GM12878 (cell line): ENCODE results near the gene C19orf73. TPM values are rescaled to one million over a fixed set of nuclear protein-coding genes. Genes with fewer than 3 reads are reported as not detected.

Experiments
- ATAC-seq: fragments of 200-7000 bp; cut with Tn5 transposase; 3 replicates; pipeline ENCODE4 v1.9.1; 2020; ENCODE audit warnings: mild to moderate bottlenecking, moderate library complexity
- BruUV-seq: library from RNA; stranded (reverse); fragments of 400-500 nt; replicated peaks from 2 replicates; lab custom pipeline; 2021; lab: Mats Ljungman, UMichigan
- CTCF ChIA-PET: fragments of 300-600 bp; sonication (Branson Sonifier 250); formaldehyde crosslinking; extraction: SDS; loops from one replicate; lab custom pipeline; 2021; ENCODE audit warnings: inconsistent platforms; lab: Yijun Ruan, JAX
- POLR2A ChIA-PET: fragments of 350-600 bp; formaldehyde crosslinking; extraction: SDS; loops from one replicate; lab custom pipeline; 2021; ENCODE audit warnings: inconsistent platforms; lab: Charles Lee
- RAD21 ChIA-PET: fragments of 300-600 bp; sonication (Branson Sonifier 250); formaldehyde crosslinking; loops from one replicate; lab custom pipeline; 2023; ENCODE audit warnings: antibody characterized with exemption; ENCODE audit not compliant: unreplicated experiment; lab: Charles Lee
- SMC1A ChIA-PET: fragments of 300-600 bp; sonication (Branson Sonifier 250); formaldehyde crosslinking; loops from one replicate; lab custom pipeline; 2023; ENCODE audit not compliant: unreplicated experiment, uncharacterized antibody; lab: Charles Lee
- DNase-seq: peaks from one replicate; pipeline ENCODE4 v3.0.0-alpha.2; 2011; ENCODE audit warnings: low read depth, low spot score
- FAIRE-seq: peaks from 3 replicates; lab custom pipeline; 2011; peaks lifted over from hg19 to GRCh38; lab: Jason Lieb, UNC
- H2AFZ ChIP-seq: 2 replicates; pipeline ENCODE4 v1.6.0; 2011; ENCODE audit warnings: low read depth, low read length, control low read depth; ENCODE audit not compliant: control insufficient read depth
- H3K27ac ChIP-seq: 2 replicates; pipeline ENCODE4 v1.5.1; 2011; ENCODE audit warnings: control low read depth; ENCODE audit not compliant: control insufficient read depth, insufficient read depth
- H3K27me3 ChIP-seq, 2 experiments: replicated peaks in 1 of 2; 2 replicates each; pipeline versions ENCODE4 v1.6.0 to v1.6.1; 2011; ENCODE audit warnings: low read length in 1 of 2; ENCODE audit not compliant: control insufficient read depth in 2 of 2, insufficient read depth in 2 of 2
- H3K36me3 ChIP-seq, 2 experiments: 2 replicates each; pipeline ENCODE4 v1.5.1; 2011; ENCODE audit warnings: low read length in 1 of 2; ENCODE audit not compliant: control insufficient read depth in 2 of 2, insufficient read depth in 2 of 2
- H3K4me1 ChIP-seq: 2 replicates; pipeline ENCODE4 v1.6.1; 2011; ENCODE audit warnings: mild to moderate bottlenecking, low read length, moderate library complexity, mixed read lengths; ENCODE audit not compliant: control insufficient read depth, insufficient read depth
- H3K4me2 ChIP-seq: 2 replicates; pipeline ENCODE4 v1.6.0; 2011; ENCODE audit warnings: control low read depth; ENCODE audit not compliant: control insufficient read depth, insufficient read depth
- H3K4me3 ChIP-seq: fragments of 200-600 bp; sonication (generic); 2 replicates; pipeline ENCODE4 v1.5.1; 2016
- H3K79me2 ChIP-seq: 2 replicates; pipeline ENCODE4 v1.6.0; 2011; ENCODE audit warnings: low read length; ENCODE audit not compliant: control insufficient read depth, insufficient read depth
- H3K9ac ChIP-seq: 2 replicates; pipeline ENCODE4 v1.8.0; 2011; ENCODE audit warnings: low read length, control low read depth, mixed read lengths; ENCODE audit not compliant: control insufficient read depth, insufficient read depth
- H3K9me3 ChIP-seq: replicated peaks from 3 replicates; pipeline ENCODE4 v1.5.1; 2011; ENCODE audit warnings: mild to moderate bottlenecking, low read length; ENCODE audit not compliant: control insufficient read depth, insufficient read depth
- H4K20me1 ChIP-seq: 2 replicates; pipeline ENCODE4 v1.6.0; 2011; ENCODE audit not compliant: control insufficient read depth, insufficient read depth
- BCL11A ChIP-seq: IDR thresholded peaks from 2 replicates; pipeline ENCODE4 v1.6.1; 2011; ENCODE audit warnings: low read depth, low read length
- EED ChIP-seq: sonication (generic); IDR thresholded peaks from 2 replicates; pipeline ENCODE4 v1.6.1; 2016; ENCODE audit warnings: antibody characterized with exemption, low read depth
- EZH2 ChIP-seq: IDR thresholded peaks from 2 replicates; pipeline ENCODE4 v1.6.1; 2012; ENCODE audit warnings: low read depth, mild to moderate bottlenecking, control low read depth, inconsistent platforms, low read length, borderline replicate concordance; ENCODE audit not compliant: control insufficient read depth
- IRF4 ChIP-seq: IDR thresholded peaks from 2 replicates; pipeline ENCODE4 v1.6.1; 2011; ENCODE audit warnings: low read depth, low read length
- NKRF ChIP-seq: fragments of 450-650 bp; conservative IDR thresholded peaks from 2 replicates; pipeline ENCODE4 v1.6.1; 2017; ENCODE audit warnings: mild to moderate bottlenecking, moderate library complexity
- NR2F1 ChIP-seq: fragments of 450-650 bp; conservative IDR thresholded peaks from 2 replicates; pipeline ENCODE4 v1.6.1; 2017; ENCODE audit warnings: mild to moderate bottlenecking
- RAD51 ChIP-seq: fragments of 450-650 bp; IDR thresholded peaks from 2 replicates; pipeline ENCODE4 v1.6.1; 2016; ENCODE audit warnings: moderate library complexity, mild to moderate bottlenecking, inconsistent platforms
- SMC3 ChIP-seq: IDR thresholded peaks from 2 replicates; pipeline ENCODE4 v1.6.1; 2011; ENCODE audit warnings: low read length, improper control_type of control experiment, borderline replicate concordance
- SUPT20H ChIP-seq: IDR thresholded peaks from 2 replicates; pipeline ENCODE4 v1.6.1; 2011; ENCODE audit warnings: low read depth, mild to moderate bottlenecking, low read length, moderate library complexity, borderline replicate concordance; ENCODE audit not compliant: control insufficient read depth
- TCF12 ChIP-seq: IDR thresholded peaks from 2 replicates; pipeline ENCODE4 v1.6.1; 2011; ENCODE audit warnings: low read depth, mild to moderate bottlenecking, low read length
- WGBS: methylation state at CpG from one replicate; pipeline ENCODE4 v1.1.6; 2016; ENCODE audit warnings: low lambda C conversion rate; ENCODE audit not compliant: insufficient replicate concordance, insufficient coverage; ENCODE audit errors: missing lambda C conversion rate; 5-methylcytosine and 5-hydroxymethylcytosine counted together
- in situ Hi-C: fragments of 300-500 bp; cut with MboI; formaldehyde crosslinking; loops from 9 replicates; pipeline ENCODE4 v1.14.3; 2018; ENCODE audit warnings: mixed read lengths
- intact Hi-C: fragments of 100-400 bp; cut with micrococcal nuclease; formaldehyde crosslinking; loops from one replicate; pipeline ENCODE4 v1.14.2; 2022; ENCODE audit not compliant: unreplicated experiment
- polyA plus RNA-seq, 11 experiments: library from polyadenylated mRNA; depleted of rRNA in 4 of 11; unstranded in 6 of 11; stranded (reverse) in 5 of 11; fragments of >200 nt; fragmentation: Nextera tagmentation in 4 of 11; fragmentation: Illumina TruSeq in 1 of 11; extraction: Ambion mirVana in 4 of 11; extraction: Trizol in 1 of 11; gene quantifications; 1 replicate in 1 of 11; 2 replicates in 10 of 11; pipeline versions ENCODE4 v1.2.1 to v1.2.3, GENCODE V29; 2011 to 2016; ENCODE audit warnings: inconsistent platforms in 2 of 11, missing spikeins in 2 of 11, low read depth in 1 of 11
- total RNA-seq, 4 experiments: library from RNA; depleted of rRNA in 3 of 4; stranded (reverse); fragments of >200 nt in 3 of 4; fragmentation: Illumina TruSeq in 1 of 4; extraction: Trizol in 1 of 4; gene quantifications; 2 replicates each; pipeline versions ENCODE4 v1.2.1 to v1.2.3, GENCODE V29; 2013 to 2021
- TF ChIP-seq, protein P1 (sequence below): fragments of 450-650 bp; formaldehyde crosslinking; IDR thresholded peaks from 2 replicates; pipeline ENCODE4 v1.4.0; 2020; ENCODE audit warnings: mild to moderate bottlenecking, moderate library complexity

Gene C19orf73
- total and polyA plus RNA-seq, 10 of the 15 experiments (the other 5 are each of a cell fraction or from before 2014, with no cell fraction given), result 0.20 to 2.0 (median 0.80) TPM

GRCh38 chr19:49167857-49168409, 49.0 kb upstream of the C19orf73 start (continued):
- TF ChIP-seq NR2F1 (no peak), SMC3 (no peak), SUPT20H (no peak), TCF12 (no peak), IRF4 (no peak)
- TF ChIP-seq, protein P1, sequence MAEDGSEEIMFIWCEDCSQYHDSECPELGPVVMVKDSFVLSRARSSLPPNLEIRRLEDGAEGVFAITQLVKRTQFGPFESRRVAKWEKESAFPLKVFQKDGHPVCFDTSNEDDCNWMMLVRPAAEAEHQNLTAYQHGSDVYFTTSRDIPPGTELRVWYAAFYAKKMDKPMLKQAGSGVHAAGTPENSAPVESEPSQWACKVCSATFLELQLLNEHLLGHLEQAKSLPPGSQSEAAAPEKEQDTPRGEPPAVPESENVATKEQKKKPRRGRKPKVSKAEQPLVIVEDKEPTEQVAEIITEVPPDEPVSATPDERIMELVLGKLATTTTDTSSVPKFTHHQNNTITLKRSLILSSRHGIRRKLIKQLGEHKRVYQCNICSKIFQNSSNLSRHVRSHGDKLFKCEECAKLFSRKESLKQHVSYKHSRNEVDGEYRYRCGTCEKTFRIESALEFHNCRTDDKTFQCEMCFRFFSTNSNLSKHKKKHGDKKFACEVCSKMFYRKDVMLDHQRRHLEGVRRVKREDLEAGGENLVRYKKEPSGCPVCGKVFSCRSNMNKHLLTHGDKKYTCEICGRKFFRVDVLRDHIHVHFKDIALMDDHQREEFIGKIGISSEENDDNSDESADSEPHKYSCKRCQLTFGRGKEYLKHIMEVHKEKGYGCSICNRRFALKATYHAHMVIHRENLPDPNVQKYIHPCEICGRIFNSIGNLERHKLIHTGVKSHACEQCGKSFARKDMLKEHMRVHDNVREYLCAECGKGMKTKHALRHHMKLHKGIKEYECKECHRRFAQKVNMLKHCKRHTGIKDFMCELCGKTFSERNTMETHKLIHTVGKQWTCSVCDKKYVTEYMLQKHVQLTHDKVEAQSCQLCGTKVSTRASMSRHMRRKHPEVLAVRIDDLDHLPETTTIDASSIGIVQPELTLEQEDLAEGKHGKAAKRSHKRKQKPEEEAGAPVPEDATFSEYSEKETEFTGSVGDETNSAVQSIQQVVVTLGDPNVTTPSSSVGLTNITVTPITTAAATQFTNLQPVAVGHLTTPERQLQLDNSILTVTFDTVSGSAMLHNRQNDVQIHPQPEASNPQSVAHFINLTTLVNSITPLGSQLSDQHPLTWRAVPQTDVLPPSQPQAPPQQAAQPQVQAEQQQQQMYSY (CRISPR knock-in tag), result no peak

DNA sequence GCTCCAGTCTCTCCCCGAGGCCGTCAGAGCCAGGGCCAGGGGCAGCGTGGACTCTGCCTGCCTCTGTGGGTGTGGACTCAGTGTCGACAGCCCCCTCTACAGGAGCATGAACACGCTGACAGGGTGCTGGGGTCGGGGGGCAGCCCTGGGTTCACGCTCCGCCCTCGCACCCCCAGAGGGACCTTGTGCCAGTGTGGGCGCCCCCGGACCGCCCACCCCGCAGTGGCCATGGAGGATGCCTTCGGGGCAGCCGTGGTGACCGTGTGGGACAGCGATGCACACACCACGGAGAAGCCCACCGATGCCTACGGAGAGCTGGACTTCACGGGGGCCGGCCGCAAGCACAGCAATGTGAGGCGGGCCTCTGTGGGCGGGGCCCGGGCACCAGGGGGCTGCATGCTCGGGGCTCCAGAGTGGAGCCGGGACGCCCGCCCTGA, 46.9 kb upstream of the C19orf73 start:
- in situ Hi-C loops, result no loop called here
- ChIA-PET SMC1A (no interaction called here), POLR2A (no interaction called here), CTCF (no interaction called here), RAD21 (no interaction called here)
- FAIRE-seq (no peak), ATAC-seq (no peak), DNase-seq (no peak)
- H3K9me3 ChIP-seq, result no peaks in the 10 kb centered on the region
- intact Hi-C loops, result no loop called here
- no peaks in the 10 kb centered on the region for H4K20me1 ChIP-seq
- BruUV-seq, result no TSS peak
- H2AFZ ChIP-seq, result no peak overlapping the region
- no peaks in the 10 kb centered on the region for H3K36me3 ChIP-seq
- WGBS, result 56% methylated on average over 20 of the region's 30 CpGs
- H3K27me3 ChIP-seq, result no peaks in the 10 kb centered on the region; a peak in 1 of 4 replicates
- no peak overlapping the region for H3K4me3 ChIP-seq
- no peak overlapping the region for H3K27ac ChIP-seq
- no peak overlapping the region for H3K4me2 ChIP-seq
- no peak overlapping the region for H3K9ac ChIP-seq
- TF ChIP-seq EED (no peak), NKRF (no peak), EZH2 (no peak), BCL11A (no peak), RAD51 (no peak)
- H3K79me2 ChIP-seq, result no peaks in the 10 kb centered on the region
- H3K4me1 ChIP-seq, result no peaks in the 10 kb centered on the region
